GM18907 (cell line): ENCODE results near the gene GABBR2.

ENCODE experiments used
- ATAC-seq: cut with Tn5 transposase; IDR thresholded peaks from one replicate; pipeline ENCODE4 v1.9.1; 2021; ENCODE audit warnings: mild to moderate bottlenecking, moderate library complexity; ENCODE audit not compliant: unreplicated experiment

GABBR2 gene

DNA sequence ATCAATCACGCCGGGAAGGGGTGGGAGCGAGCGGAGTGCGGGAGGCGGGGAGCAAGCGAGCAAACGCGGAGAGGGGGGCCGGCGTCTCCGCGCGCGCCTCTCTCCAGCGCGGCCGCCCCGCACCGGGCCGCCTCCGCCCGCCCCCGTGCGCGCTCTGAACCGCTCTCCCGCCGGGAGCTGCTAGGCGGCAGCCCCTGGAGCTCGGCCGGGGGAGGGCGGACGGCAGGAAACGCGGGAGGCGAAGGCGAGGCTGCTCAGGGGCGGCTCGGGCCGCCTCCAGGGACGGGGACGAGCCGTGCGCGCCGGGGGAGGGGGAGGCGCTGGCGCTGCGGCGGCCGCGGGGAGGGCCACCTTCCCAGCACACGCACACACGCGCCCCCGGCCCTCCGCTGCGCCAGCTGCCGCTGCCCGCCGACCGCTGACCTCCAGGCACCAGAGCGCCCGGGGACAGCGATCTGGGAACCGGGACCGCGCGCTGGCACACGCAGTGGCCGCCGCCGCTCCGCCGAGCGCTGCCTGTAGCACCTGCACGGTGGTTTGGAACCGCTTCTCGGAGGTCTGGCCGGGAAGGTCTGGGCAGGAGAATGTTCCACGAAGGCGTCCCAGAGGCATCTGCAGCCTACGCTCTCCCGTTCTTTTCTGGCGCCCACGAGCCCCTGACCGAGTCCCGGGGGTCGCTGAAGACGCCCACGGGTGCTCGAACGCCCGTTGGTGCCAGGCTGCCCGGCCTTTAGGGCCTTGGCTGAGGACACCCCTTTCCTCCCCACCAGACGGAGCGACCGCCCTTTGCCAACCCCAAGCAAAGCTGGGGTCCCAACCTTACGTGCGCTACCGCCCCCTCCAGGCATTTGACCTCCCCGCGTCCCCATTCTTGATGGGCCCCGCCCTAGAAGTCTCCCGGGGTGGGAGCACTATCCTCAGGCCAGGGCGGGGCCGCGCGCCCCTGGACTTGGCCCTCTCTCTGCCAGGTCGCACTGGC, at the start of gene GABBR2:
Gene GABBR2 (minus strand): TSS at position 3 of the 979 bp plus-strand sequence. CDS start 198 bp downstream, outside the sequence.
- ATAC-seq, result no peak

DNA sequence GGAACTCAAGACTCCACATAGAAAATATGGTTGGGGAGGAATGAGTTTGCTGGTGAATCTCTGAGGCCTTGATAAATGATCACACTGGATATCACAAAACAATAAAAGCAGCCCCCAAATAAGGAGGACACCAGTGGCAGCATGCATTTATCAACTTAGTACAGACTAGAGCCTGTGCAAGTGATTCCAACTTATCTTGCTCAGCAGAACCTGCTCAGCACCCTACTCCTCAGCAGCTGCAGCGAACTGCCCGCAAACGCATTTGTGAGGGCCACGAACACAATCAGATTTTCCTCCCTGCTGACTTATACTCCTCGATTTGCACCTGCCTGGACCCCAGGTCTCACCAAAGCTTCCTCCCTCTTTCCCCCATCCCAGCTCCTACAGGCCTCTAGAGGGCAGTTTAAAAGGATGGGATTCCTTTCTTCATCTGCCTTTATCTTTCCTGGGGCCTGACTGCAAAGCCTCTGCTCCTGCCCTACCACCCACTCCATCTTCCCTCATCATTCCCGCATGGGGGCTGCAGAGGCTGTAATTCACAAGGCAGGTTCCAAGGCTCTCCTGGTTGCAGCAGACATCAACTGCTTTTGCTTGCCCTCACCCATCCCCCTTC, 46.4 kb upstream of the GABBR2 start:
- no peak for ATAC-seq

GRCh38 chr9:98751210-98751609, 42.5 kb upstream of the GABBR2 start:
- ATAC-seq, result no peak

GRCh38 chr9:98750364-98751060, 41.8 kb upstream of the GABBR2 start:
- ATAC-seq, result no peak

DNA sequence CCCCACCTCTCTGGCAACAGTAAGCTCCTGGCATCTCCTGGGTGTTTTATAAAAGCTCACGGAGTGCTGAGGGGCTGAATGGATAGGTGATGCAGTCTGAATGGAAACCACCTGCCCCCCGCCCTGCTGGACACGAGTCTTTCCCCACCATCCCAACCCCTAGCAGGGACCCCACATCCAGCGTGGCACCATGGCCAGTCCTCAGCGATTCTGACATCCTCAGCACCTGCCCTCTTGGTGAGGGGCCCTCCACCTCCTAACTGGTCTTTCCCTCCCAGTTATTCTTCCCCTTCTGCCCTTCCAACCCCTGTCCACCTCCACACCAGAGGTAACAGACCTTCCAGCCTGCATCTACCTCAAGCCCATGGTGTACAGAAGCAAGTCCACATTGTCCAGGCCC, 38.7 kb upstream of the GABBR2 start:
- ATAC-seq, result no peak

- ATAC-seq, result no peak
These were observed 36.7 kb upstream of the GABBR2 start for GRCh38 chr9:98745470-98745869.

DNA sequence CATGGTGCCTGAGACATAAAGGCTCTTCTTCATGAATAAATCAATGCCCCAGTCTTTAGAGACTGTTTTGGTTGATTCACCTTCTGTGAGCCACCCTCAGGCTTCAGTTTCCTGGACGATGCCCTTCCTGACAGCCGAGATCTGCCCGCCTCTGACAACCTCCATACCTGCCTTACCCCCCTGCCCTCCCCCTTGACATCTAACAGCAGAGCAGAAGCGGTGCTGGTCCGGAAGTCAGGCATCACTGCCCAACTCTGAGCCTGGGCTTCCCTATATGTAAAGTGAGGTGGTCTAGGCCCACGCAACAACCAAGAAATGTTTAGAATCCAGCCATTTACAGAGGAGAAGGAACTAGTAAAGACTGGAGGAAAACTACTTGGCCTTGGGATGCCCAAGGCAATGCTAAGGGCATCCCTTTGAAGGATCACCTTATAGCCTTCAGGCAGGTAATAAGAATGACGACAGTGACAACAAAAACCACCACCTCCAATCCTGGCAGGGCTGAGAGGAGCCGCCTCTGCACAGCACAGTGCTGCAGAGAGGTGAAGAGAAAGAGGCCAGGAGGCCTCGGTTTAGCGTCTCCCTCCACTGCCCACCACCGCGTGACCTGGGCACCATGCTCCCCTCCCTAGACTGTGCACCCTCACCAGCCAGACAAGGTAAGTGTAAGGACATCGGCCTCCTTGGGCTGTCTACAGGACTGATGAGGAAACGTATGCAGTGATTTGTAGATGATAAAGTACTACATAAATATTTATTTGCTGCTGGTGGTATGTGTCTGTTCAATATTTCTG, 35.3 kb upstream of the GABBR2 start:
- ATAC-seq, result no peak

- ATAC-seq, result no peak
These were observed 34.6 kb upstream of the GABBR2 start for GRCh38 chr9:98743329-98743728.

DNA sequence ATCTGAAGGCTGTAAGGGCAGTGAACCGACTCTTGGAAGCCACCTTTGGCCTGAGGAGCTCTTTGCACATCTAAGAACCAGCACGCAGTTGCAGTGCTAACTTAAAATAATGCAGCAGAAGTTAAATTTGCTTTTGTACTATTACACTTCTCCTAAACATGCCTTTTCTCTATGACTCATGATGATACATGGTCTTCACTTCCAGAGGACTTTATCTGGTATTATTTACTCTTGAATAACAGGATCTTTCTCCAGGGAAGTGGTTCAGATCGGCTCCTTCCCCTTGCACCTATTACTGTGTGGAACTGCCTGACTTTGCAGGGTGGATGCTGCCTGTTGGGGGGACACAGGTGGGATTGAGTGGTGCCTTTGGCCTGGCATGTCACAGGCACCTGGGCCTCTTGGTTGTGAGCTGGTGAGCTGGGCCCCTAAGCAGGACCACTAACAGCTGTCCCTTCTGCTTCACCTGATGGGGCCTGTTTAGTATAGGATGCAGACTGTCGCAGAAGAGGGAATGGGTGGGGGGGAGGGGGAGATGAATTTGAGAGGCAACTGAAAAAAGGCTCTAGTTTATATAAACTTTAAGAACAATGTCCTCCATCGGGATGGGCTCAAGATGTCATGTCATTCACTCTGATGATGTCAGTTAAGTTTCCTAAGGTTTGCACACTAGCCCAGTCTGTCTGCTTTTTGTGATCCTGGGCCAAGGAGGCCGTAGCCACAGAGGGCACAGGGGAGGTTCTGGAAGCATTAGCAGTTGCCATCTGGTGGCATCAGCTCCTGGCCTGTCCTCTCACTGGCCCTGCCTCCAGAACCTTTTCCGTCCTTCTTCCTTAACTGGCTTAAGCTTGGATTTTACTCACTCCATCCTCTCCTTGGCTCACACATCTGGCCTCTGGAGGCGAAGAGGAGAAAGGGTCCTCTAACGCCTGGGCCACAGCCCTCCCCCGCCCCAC, 33.9 kb upstream of the GABBR2 start:
- ATAC-seq, result no peak

DNA sequence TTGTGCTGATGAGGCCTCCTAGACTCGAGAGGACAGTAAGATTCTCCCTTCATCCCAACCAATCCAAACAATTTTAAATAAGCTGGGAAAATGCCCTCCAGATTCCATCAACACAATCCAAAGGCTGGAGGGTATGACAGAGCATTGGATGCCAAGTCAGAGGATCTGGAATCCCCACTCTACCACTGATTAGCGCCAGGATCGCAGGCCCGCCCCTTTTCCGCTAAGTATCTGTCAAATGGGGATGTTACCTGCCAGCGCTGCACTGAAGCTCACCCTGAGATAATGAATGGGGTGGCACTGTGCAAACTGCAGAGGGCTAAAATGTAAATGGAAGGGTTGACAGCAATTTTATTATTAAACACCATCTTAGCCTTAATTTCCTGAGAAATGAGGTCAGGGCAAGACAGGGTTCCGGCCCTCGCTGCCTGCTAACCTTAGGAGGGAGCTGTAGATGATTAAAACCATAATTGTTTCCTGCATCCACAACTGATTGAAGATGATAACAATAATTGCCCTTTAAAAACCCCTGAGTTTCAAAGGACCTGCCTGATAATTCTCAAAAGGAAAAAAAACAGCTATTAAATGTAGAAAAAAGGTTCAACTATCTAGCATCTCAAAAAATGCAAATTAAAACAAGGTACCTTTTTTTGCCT, 31.6 kb upstream of the GABBR2 start:
- no peak for ATAC-seq

DNA sequence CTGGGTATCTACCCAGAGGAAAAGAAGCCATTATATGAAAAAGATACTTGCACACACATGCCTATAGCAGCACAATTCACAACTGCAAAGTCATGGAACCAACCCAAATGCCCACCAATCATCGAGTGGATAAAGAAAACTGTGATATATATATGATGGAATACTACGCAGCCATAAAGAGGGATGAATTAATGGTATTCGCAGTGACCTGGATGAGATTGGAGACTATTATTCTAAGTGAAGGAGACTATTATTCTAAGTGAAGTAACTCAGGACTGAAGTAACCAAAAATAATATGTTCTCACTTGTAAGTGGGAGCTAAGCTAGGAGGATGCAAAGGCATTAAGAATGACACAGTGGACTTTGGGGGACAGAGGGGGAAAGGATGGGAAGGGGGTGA, 30.0 kb upstream of the GABBR2 start:
- ATAC-seq, result no peak

GRCh38 chr9:98736226-98736625, 27.5 kb upstream of the GABBR2 start:
- ATAC-seq, result no peak

- ATAC-seq, result no peak
These were observed 24.1 kb upstream of the GABBR2 start for GRCh38 chr9:98732801-98733200.

DNA sequence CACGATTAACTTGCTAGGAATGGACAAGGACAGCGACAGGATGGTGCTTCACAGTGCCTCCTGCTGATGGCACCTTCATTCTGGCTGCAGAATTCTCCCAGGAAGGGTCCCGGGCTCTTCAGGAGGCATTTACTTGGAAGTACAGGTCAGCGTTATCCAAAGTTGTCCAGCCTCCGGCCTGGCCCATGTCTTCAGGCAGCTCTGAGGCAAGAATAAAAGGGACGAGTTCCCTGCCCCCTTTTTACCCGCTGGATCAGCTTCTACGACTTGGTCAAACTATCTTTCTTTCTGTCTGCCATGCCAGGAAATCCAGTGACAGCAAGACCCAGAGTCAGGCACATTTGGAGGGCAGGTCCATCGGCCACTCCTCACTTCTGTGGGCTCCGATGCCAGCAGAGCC, 23.4 kb upstream of the GABBR2 start:
- ATAC-seq, result no peak

DNA sequence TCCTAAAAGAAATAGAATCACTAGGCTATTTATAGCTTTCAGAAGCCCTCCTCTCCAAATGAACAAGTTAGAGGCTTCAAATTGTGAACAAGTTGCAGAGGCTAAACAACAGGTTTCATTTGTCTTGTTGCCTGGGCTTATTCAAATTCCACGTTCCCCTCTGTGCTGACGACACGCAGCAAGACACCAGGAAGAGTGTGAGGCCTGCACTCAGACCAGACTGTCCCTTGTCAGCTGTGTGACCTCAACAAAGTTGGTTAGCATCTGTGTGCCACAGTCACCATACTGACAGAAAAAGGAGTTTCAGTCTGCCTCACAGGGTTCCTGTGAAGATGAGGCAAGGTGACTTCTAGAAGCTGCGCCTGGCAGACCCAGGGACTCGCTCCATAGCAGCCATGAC, 22.1 kb upstream of the GABBR2 start:
- ATAC-seq, result no peak

- ATAC-seq, result no peak
These were observed 19.8 kb upstream of the GABBR2 start for GRCh38 chr9:98728500-98728899.

GRCh38 chr9:98727428-98727827, 18.7 kb upstream of the GABBR2 start:
- no peak for ATAC-seq

GRCh38 chr9:98726735-98727134, 18.0 kb upstream of the GABBR2 start:
- ATAC-seq, result no peak
